ACHN (cell line): ENCODE data around the gene IKZF4.
"Not testable (repeated sequence)": the region's sequence is repeated elsewhere in the genome, so short reads cannot be mapped to it uniquely, and the experiment has no call there.

ENCODE experiments used
- DNase-seq: peaks from one replicate; pipeline ENCODE4 v3.0.0-alpha.2; 2015
- in situ Hi-C: cut with HindIII; loops from 2 replicates; pipeline ENCODE4 v1.10.0; 2017; ENCODE audit warnings: low sequenced_read_pairs, low pct_ligation_motif_present, low pct_unique_long_range_greater_than_20kb

The IKZF4 gene

DNA sequence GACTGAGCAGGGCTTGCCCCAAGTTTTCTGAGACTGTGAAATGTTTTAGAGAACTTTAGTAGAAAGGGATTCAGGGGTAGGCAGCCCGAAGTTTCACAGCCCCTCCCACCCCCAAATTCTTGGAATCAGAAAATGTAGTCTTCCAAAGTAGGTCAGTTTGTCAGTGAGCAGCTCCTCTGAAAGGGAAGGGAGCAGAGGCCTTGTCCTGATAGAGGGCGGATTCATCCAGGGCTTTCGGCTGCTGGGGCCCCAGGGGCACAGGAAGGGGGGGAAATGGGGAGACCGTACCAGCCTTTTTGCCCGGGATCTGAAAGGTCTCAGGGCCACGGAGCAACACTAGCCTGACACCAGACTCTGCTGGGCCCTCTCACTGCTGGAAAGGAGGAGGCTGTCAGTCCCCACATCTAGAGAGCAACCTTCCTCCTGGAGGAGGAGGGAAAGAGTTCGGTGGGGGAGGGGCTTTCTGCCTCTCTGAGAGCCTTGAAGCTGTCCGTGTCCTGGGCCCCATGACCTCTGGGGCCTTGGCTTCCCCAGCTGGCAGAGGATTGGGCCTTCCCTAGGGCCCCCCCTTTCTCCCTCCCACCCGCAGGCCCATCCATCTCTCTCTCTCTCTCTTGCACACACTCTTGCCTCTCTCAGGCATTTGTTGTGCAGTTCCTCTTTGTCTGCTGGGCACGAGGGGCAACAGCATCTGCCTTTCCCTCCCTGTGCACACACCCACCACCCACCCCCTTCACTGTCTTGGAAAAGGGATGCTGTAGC is at the start of gene IKZF4:
IKZF4 (plus strand) TSS at position 621 of the 762 bp plus-strand sequence. CDS start 451 bp downstream, outside the sequence.
- no peak for DNase-seq
- in situ Hi-C loops: no loop called here

DNA sequence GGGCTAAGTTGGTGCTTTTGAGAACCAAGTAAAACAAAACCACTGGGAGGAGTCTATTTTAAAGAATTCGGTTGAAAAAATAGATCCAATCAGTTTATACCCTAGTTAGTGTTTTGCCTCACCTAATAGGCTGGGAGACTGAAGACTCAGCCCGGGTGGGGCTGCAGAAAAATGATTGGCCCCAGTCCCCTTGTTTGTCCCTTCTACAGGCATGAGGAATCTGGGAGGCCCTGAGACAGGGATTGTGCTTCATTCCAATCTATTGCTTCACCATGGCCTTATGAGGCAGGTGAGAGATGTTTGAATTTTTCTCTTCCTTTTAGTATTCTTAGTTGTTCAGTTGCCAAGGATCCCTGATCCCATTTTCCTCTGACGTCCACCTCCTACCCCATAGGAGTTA is 48.8 kb upstream of the IKZF4 start:
- peak; percentile 52 for DNase-seq

DNA sequence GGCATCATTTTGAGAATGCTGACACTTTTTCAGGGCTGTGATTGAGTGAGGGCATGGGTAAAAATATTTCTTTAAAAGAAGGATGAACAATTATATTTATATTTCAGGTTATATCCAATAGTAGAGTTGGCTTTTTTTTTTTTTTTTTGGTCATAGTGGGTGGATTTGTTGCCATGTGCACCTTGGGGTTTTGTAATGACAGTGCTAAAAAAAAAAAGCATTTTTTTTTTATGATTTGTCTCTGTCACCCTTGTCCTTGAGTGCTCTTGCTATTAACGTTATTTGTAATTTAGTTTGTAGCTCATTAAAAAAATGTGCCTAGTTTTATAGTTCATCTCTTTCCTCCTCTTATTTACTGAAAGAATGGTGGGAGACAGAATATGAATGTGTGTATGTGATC is 48.4 kb upstream of the IKZF4 start:
- DNase-seq: no peak
- in situ Hi-C loops: no loop called here

More for the DNA sequence above, 48.8 kb upstream of the IKZF4 start:
- in situ Hi-C loops: no loop called here

DNA sequence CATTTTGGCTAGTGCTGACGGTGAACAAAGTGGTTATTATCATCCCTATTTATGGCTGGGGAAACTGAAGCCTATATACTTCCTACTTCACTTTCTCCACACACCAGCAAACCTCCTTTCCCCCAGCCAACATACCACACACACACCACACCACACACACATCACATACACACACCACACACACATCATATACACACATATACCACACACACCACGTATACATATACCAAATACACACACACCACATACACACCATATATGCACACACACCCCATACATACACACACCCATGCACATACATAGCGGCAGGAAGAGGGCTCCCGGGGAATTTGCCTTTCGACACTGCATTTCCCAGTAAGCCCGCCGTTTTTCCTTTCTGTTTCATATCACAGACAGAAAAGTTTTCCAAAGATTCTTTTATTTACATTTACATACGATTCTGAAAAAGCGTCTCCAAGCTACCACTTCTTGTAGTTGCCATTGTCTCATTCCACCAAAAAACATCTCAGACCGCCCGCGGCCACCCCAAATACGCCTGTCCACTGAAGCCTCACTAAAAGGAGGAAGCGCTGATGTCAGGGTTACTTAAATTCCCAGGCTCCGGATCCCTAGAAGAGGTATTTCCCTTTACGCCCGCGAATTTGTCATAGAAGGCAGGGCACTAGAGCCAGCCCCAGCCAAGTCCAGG is 47.8 kb upstream of the IKZF4 start:
- in situ Hi-C loops: no loop called here
- no peak for DNase-seq

DNA sequence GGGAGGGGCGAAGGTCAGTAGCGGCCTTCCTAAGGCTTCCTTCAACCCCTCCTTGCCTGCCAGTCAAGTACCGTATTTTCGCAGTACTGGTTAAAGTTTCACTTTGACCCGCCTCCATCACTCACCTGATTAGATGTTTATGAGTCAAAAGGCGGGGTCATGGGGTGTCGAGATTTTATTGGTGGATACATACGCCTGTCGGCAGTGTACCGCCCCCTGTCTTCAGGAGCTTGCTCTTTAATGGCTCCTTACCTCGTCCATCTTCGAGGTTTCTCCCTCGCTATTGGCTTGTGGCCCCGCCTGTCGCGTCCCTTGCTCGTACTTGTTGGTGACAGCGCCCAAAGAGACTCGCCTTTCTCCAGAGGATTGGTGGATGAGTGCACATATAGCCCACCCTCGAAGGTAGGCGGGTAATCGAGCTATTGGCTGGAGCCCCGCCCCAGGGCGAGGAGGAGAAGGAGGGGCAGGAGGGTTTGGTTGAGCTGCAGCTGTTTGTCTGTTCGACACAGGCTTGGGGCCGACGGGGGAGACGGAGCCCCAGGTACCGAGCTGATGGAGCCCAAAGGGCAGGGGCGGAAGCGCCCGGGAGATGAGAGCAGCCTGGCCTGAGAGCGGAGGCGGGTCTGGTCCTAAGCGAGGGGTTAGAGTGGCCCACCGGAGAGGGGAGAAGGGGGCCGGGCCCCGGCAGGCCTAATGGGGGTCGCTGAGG is 47.1 kb upstream of the IKZF4 start, which contains the start of gene RAB5B:
RAB5B (plus strand) TSS at position 480 of the 709 bp plus-strand sequence. CDS start 12,883 bp downstream, outside the sequence.
- in situ Hi-C loops: no loop called here

DNA sequence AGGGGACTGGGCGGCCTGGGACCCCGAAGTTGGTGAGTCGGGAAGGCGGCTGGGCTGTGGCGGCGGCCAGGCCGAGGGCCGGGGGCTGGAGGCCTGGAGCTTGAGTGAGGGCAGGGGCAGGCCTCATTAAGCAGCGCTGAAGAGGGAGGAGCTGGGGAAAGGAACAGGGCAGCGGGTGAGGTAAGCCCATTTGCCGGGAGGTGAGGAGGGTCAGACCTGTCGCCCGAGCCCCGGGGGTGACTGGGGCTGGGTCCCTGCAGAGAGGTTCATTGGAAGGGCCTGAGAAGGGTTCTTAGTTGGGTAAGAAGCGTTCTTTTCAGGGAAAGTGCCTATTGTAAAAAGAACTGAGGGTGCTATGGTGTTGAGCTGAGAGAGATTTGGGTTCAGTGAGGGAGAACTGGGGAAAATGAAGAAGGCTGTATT is 46.5 kb upstream of the IKZF4 start:
- in situ Hi-C loops: no loop called here
- DNase-seq: peak; percentile 76

More for the DNA sequence above, 47.1 kb upstream of the IKZF4 start, which contains the start of gene RAB5B:
- peak; percentile 100 for DNase-seq

DNA sequence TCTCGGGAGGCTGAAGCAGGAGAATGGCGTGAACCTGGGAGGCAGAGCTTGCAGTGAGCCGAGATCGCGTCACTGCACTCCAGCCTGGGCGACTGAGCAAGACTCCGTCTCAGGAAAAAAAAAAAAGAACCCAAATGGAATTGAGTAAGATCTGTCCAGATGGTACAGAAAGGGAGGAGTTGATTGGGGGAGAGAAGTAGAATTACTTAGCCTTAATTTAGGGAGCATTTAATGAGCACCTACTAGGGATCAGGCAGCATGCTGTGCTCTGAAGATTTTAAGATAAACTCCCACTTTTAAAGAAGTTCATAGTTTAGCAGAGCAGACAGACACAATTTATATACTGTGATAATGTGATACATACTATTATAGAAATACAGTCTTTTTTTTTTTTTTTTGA is 42.5 kb upstream of the IKZF4 start:
- in situ Hi-C loops: no loop called here
- DNase-seq: no peak

DNA sequence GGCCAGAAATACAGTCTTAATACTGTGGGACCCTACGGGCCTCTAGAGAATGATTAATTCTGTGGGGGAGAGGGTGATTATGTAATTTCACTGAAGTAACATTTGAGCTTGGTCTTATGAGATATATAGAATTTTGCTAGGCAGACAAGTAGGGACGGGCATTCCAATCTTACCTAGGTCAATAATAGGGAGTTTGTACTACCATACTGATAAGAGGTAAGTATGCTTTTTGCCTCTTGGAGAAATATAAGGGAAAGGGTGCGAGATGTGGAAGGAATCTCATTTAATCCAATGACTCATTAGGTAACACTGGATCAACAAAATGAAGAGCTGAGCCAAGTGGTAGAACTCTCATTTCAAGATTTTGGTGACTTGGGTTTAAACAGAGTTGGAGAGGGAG is 41.8 kb upstream of the IKZF4 start:
- in situ Hi-C loops: no loop called here
- no peak for DNase-seq

DNA sequence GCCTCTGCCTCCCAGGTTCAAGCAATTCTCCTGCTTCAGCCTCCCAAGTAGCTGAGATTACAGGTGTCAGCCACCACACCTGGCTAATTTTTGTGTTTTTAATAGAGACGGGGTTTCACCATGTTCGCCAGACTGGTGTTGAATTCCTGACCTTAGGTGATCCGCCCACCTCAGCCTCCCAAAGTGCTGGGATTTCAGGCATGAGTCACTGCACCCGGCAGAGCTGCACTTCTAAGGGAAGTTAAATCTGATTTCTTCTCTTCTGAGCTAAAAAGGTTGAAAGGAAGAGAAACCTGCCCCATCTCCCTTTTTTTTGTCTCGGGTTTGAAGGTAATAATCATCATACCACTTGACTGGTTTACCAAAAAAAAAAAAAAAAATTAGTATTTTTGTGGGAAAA is 39.0 kb upstream of the IKZF4 start:
- in situ Hi-C loops, DNase-seq: not testable (repeated sequence)

DNA sequence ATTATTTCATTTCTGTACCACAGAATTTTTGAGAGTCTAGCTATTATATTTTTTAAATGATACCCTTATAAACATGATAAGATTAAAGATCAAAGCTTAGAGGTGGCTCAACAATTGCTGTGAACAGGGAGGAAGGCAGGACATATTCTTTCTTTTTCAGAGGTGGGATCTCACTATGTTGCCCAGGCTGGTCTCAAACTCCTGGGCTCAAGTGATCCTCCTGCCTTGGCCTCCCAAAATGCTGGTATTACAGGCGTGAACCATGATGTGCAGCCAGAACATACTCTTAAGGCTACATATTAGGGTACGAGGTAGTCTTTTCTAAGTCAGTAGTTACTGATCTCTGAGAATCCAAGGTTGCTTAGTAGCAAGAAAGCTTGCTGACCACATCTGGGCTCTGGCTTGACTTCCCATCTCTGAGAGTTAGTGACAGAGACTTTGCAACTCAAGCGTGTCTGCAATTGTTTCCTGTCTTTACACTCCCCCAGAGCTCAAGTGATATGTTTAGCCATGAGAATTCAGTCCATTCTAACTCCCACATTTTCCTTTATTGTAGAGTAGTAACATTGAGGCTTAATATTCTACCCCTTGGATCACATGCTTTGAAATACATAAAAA is 38.4 kb upstream of the IKZF4 start:
- in situ Hi-C loops: no loop called here
- DNase-seq: no peak

DNA sequence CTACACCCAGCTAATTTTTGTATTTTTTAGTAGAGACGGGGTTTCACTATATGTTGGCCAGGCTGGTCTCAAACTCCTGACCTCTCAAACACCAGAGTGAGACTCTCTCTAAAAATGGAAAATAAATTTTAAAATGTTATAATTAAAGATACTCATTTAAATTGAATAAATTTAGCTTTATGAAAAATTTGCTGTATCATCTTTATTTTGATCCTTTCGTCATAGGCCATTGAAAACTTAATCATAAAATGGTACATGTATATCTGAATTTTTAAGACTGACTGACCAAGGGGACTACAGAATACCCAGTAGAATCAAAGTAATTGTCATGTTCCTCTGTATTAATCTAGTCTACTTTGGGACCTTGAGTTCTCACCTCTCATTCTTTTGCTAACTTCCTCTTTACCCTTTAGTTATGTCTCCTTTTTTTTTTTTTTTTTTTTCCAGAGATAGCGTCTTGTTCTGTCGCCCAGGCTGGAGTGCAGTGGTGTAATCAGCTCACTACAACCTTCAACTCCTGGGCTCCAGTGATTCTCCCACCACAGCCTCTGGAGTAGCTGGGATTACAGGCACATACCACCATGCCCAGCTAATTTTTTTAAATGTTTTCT is 37.5 kb upstream of the IKZF4 start:
- in situ Hi-C loops: no loop called here

DNA sequence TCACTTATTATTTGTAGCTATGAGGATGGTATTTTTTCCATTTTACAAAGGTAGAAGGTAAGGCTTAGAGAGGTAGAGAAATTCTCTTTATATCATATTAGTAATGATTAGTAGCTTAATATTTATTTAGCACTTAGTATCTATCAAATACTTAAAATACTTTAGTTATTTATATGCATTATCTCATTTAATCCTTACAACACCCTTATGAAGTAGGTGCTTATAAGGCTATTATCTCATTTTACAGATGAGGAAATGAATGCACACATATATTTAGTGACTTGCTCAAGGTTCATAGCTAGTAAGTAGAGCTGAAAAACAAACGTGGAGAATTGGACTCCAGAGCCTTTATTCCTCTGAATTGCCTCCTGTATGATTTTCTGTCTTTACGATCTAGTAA is 36.0 kb upstream of the IKZF4 start:
- no peak for DNase-seq
- in situ Hi-C loops: no loop called here

More for the DNA sequence above, 37.5 kb upstream of the IKZF4 start:
- DNase-seq: no peak

DNA sequence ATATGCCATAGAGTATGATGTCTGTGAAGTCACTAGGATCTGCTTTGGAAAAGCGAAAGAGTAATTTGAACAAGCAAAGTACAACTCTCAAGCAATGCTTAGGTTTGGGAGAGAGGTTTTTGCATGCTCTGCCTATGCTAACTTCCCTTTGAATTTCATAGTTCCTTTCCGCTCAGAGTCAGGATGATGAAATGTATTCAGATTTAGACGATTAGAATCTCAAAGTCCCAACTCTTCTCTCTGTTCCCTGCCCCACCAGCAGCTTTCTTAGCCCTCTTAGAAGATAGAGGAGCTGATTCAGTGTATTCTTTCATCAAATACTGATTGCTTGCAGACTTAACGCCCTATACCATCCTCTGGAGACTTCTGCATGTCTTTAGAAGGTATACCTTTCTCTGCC is 35.5 kb upstream of the IKZF4 start:
- in situ Hi-C loops: no loop called here
- DNase-seq: no peak

DNA sequence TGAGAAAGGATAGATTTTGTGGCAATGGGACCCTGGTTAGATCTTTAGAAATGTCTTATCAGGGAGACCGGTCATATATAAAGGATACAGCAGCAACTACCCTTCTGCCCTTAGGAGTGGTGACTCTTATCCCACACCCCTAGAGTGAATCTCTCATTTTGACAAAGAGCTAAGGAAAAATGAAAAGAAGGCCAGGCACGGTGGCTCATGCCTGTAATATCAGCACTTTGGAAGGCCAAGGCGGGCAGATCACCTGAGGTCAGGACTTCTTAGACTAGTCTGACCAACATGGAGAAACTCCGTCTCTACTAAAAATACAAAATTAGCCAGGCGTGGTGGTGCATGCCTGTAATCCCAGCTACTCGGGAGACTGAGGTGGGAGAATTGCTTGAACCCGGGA is 34.9 kb upstream of the IKZF4 start:
- in situ Hi-C loops, DNase-seq: not testable (repeated sequence)

DNA sequence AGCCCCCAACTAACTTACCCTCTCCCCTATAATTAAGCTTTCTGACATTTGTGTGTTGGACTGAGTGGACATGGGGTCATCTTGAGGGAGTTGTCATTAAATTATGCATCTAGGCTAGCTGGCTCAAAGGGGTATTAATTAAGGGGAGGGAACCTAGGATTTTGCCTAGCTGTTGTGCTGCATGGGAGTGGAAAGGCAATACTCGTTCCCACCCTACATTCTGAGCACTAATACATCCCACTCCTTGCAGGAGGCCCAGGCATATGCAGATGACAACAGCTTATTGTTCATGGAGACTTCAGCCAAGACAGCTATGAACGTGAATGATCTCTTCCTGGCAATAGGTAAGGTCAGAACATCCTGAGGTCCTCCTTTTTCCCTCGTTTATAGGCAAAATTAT is 29.7 kb upstream of the IKZF4 start:
- in situ Hi-C loops: no loop called here
- DNase-seq: no peak

DNA sequence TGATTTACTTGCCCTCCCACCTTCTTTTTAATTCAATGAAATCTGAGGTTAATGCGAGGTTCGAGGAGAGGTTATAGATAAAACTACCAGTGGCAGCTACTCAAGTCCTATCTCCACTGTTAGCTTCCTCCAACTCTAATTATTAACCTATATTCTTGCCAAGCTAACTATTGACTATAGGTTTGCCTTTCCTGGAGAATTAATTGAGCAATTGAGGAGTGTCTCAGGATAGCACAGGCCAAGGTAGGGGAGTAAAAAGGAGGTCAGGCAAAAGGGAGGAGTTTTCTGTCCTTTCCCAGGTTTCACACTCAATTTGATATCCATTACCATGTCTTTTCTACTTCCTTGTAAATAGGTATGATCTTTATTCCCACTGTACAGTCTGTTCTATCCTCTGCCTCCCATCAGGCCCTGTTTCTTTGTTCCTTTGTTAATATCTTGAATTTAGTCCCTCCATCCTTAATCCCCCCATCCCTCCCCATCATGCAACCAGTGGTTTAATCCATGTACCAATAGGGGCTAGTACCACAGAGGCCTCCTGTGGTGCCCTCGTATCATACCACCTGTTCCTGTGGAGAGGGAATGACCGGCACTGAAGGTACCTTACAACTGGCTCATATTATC is 27.5 kb upstream of the IKZF4 start:
- in situ Hi-C loops: no loop called here
- no peak for DNase-seq

DNA sequence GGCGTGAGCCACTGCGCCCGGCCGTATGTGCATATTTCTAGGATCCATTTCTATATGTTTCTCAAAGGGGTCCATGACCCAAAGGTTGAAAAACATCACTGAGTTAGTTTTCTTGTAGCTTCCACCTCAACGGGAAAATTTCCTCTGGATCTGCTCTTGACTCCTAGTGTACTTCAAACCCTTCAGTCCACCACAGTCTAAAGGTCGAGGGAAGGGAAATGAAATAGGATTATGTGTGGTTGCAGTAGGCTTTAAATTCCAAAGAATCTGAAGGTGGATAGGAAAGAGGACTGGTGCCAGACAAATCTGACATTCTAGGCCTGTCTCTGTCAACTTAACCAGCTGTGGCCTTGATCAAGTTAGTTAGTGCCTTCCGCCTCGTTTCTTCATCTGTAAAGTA is 25.5 kb upstream of the IKZF4 start:
- in situ Hi-C loops: no loop called here
- DNase-seq: no peak

DNA sequence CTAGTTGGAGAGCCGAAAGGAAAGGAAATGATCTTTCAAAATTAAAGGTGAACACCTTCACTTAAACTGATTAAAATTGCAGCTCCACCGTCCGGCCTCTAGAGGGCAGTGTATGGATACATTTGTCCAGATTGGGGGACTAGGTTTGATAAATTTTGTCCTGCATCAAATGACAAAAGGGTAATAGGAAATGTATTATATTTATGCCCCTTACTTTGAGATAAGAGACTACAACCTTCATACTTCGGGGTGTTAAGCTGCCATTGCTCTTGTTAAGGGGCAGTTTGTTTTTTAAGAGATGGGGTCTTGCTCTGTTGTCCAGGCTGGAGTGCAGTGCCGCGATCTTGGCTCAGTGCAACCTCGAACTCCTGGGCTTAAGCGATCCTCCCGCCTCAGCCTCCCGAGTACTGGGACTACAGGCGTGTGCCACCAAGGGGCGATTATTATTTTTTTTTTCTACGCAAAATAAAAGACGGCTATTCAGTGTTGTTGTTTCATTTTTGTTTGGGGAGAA is 24.6 kb upstream of the IKZF4 start:
- in situ Hi-C loops: no loop called here
- peak; percentile 81 for DNase-seq
